Thyroid gland (tissue), 4 donors: ENCODE measurements around the gene DDIT4L.

Experiments used
- CTCF ChIP-seq, 6 experiments: fragments of 200-600 bp in 3 of 6; fragments of 450-650 bp in 3 of 6; sonication (generic) in 3 of 6; IDR thresholded peaks; one replicate each; pipeline ENCODE4 v1.5.1; 2016 to 2019; ENCODE audit warnings: antibody characterized with exemption in 6 of 6, mild to moderate bottlenecking in 2 of 6, inconsistent platforms in 1 of 6, moderate library complexity in 1 of 6
- POLR2A ChIP-seq, 2 donors: fragments of 450-650 bp; IDR thresholded peaks; one replicate each; pipeline ENCODE4 v1.6.1; 2017; ENCODE audit warnings: antibody characterized with exemption in 2 of 2, mild to moderate bottlenecking in 2 of 2, moderate library complexity in 1 of 2

DNA sequence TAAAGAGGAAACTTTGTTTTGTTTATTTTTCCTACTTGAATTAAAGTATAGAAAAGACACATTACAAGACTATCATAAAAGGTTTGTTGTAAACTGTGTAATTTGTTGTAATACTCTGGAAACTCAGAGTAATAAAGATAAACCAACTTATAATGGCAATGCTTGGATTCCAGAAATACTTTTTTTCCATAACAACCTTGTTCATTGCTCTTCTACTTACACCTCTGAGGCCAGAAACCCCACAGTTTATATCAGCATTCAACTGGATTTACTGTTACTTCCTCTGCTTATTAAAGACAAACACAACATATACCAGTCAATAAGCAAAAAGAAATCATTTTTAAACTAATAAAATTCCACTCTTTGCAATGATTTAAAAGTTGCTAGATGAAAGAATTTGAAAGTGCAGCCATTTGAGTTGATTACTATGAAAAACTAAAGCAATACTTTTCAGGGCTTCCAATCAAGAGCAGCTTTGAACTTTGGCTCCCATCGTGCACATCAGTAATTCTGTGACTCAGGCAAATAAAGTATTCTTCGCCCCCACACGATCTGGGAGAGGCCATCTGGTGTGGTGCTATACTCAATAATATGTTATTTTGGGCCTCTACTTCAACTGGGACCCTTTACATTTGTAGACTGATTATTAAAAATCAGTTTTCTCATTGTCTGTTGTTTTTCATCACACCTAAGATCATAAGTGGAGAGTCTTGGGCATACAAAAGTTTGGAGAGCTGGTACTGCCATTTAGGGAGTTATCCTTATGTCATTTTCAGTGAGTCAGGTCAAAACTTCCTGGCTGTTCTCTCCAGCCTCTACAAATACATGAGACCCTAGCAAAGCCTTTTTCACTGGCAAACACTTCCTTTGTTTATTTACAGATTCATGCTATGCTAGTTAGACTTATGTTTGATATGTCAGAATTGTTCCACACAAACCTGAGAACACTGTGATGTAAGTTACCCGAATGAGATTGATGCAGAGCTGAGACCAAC, 20.5 kb downstream of the DDIT4L start:
- TF ChIP-seq CTCF (IDR thresholded peaks at IDR 0.05): no peak
- no peak for TF ChIP-seq POLR2A (IDR thresholded peaks at IDR 0.05)
